ENCODE measurements around the gene DSCAM.

GRCh38 chr21:40754466-40754865 lies 92.5 kb downstream of the DSCAM start:
- TF ChIP-seq CTCF (IDR thresholded peaks at IDR 0.05) (no peak), POLR2A (IDR thresholded peaks at IDR 0.05) (no peak), POLR2AphosphoS5 (IDR thresholded peaks at IDR 0.05; ENCODE audit: insufficient read depth in 1 of 2, low read depth in 1 of 2) (no peak)

Data from vagina (tissue), 2 donors.